ENCODE data around the gene ZNF367. TPM values are rescaled to one million over a fixed set of nuclear protein-coding genes. Genes with fewer than 3 reads are reported as not detected.
A peak's percentile ranks its signal among the peaks of the same experiment; 100 is the strongest.

Gene ZNF367
- total and polyA plus RNA-seq, 7 experiments from 2014 or later = 0.71 to 22.9 (median 4.4) TPM

- Histone ChIP-seq H3K36me3 (ENCODE audit: control insufficient read depth in 2 of 3, insufficient read depth in 3 of 3, low read length in 3 of 3) (peaks cover 0 to 4% (median 0%) of the 10 kb centered on the region in 3 experiments), H3K9me3 (ENCODE audit: control insufficient read depth in 2 of 3, low read length in 3 of 3) (no peaks in the 10 kb centered on the region), H3K27me3 (ENCODE audit: control insufficient read depth in 2 of 2, insufficient read depth in 2 of 2, low read length in 2 of 2) (no peaks in the 10 kb centered on the region), H3K4me1 (ENCODE audit: control insufficient read depth in 2 of 2, insufficient read depth in 2 of 2, low read length in 2 of 2) (peaks cover 19 to 25% of the 10 kb centered on the region in 2 donors), H3K27ac (ENCODE audit: low read depth, low read length) (no peak overlapping the region), H3K4me3 (ENCODE audit: low read length) (no peak overlapping the region)
- intact Hi-C loops (cut with micrococcal nuclease) = loop anchor here in 1 of 2 donors (10.0 kb wide), 4 partner anchors 362 to 1572 kb away; partner anchors contain the start of genes ANP32B and ZNF510
- peak overlapping the region in 4 of 9 donors; percentile 54 to 92 (median 72) for H3K27ac Mint-ChIP-seq
- H3K27me3 Mint-ChIP-seq = no peaks in the 10 kb centered on the region
- ChIA-PET CTCF (interaction anchor here (0.6 to 0.9 kb wide), 3 partner anchors 30 to 1096 kb away, joined by 3 read pairs; no protein-coding TSS in a partner anchor), POLR2A (interaction anchor here (1.1 to 2.6 kb wide), 3 partner anchors 13 to 40 kb away, joined by 3 to 12 read pairs (median 9); no protein-coding TSS in a partner anchor)
- H3K4me3 Mint-ChIP-seq = no peak overlapping the region
- peaks cover 24 to 51% (median 35%) of the 10 kb centered on the region in 7 donors for H3K4me1 Mint-ChIP-seq
- ATAC-seq (no peak), DNase-seq (no peak)
- H3K36me3 Mint-ChIP-seq = peaks cover 0 to 12% (median 0%) of the 10 kb centered on the region in 5 donors
- no peaks in the 10 kb centered on the region for H3K9me3 Mint-ChIP-seq
Observed at GRCh38 chr9:96412174-96412913, 5.8 kb downstream of the ZNF367 start.

- Histone ChIP-seq H3K27me3 (ENCODE audit: control insufficient read depth in 2 of 2, insufficient read depth in 2 of 2, low read length in 2 of 2) (no peaks in the 10 kb centered on the region), H3K27ac (ENCODE audit: low read depth, low read length) (no peak overlapping the region), H3K36me3 (ENCODE audit: control insufficient read depth in 2 of 3, insufficient read depth in 3 of 3, low read length in 3 of 3) (no peaks in the 10 kb centered on the region), H3K9me3 (ENCODE audit: control insufficient read depth in 2 of 3, low read length in 3 of 3) (no peaks in the 10 kb centered on the region), H3K4me1 (ENCODE audit: control insufficient read depth in 2 of 2, insufficient read depth in 2 of 2, low read length in 2 of 2) (peaks cover 13 to 18% of the 10 kb centered on the region in 2 donors), H3K4me3 (ENCODE audit: low read length) (no peak overlapping the region)
- POLR2A ChIA-PET = interaction anchor here (1.1 kb wide), 2 partner anchors 12 to 24 kb away, joined by 3 read pairs; no protein-coding TSS in a partner anchor
- Mint-ChIP-seq H3K27me3 (no peaks in the 10 kb centered on the region), H3K4me3 (no peak overlapping the region), H3K36me3 (peaks cover 0 to 14% (median 0%) of the 10 kb centered on the region in 5 donors), H3K9me3 (no peaks in the 10 kb centered on the region), H3K4me1 (peaks cover 16 to 49% (median 29%) of the 10 kb centered on the region in 7 donors), H3K27ac (peak overlapping the region in 2 of 9 donors; percentile 47 to 49)
- ATAC-seq = no peak
- no peak for DNase-seq
- CTCF ChIA-PET = no interaction called here
- intact Hi-C loops (cut with micrococcal nuclease) = loop anchor here in 1 of 2 donors (10.0 kb wide), 4 partner anchors 364 to 1574 kb away; partner anchors contain the start of genes ANP32B and ZNF510
Observed at GRCh38 chr9:96411129-96411838, 6.9 kb downstream of the ZNF367 start.

- Mint-ChIP-seq H3K27ac (peak overlapping the region in 4 of 9 donors; percentile 51 to 83 (median 54)), H3K4me3 (peak overlapping the region in 1 of 10 donors; percentile 1), H3K9me3 (no peaks in the 10 kb centered on the region), H3K27me3 (no peaks in the 10 kb centered on the region), H3K4me1 (peaks cover 10 to 45% (median 21%) of the 10 kb centered on the region in 7 donors), H3K36me3 (peaks cover 0 to 14% (median 0%) of the 10 kb centered on the region in 5 donors)
- no peak overlapping the region for H3K27ac ChIP-seq (ENCODE audit: low read depth, low read length)
- intact Hi-C loops (cut with micrococcal nuclease) = no loop called here
- H3K4me1 ChIP-seq (ENCODE audit: control insufficient read depth in 2 of 2, insufficient read depth in 2 of 2, low read length in 2 of 2) = peaks cover 3 to 9% of the 10 kb centered on the region in 2 donors
- no peak overlapping the region for H3K4me3 ChIP-seq (ENCODE audit: low read length)
- no peaks in the 10 kb centered on the region for H3K36me3 ChIP-seq (ENCODE audit: control insufficient read depth in 2 of 3, insufficient read depth in 3 of 3, low read length in 3 of 3)
- ATAC-seq (no peak), DNase-seq (no peak)
- no peaks in the 10 kb centered on the region for H3K27me3 ChIP-seq (ENCODE audit: control insufficient read depth in 2 of 2, insufficient read depth in 2 of 2, low read length in 2 of 2)
- ChIA-PET CTCF (no interaction called here), POLR2A (interaction anchor here (1.1 to 1.8 kb wide), 3 partner anchors 7 to 43 kb away, joined by 4 to 6 read pairs (median 6); no protein-coding TSS in a partner anchor)
- H3K9me3 ChIP-seq (ENCODE audit: control insufficient read depth in 2 of 3, low read length in 3 of 3) = no peaks in the 10 kb centered on the region
Observed at GRCh38 chr9:96408409-96409280, 9.5 kb downstream of the ZNF367 start.

GRCh38 chr9:96400132-96400910 is 17.8 kb downstream of the ZNF367 start:
- CTCF ChIA-PET = interaction anchor here (0.7 kb wide), 1 partner anchor 16 kb away, joined by 4 read pairs; no protein-coding TSS in a partner anchor

GRCh38 chr9:96399325-96399633 is 18.9 kb downstream of the ZNF367 start:
- ATAC-seq (no peak), DNase-seq (no peak)
- Mint-ChIP-seq H3K27me3 (no peaks in the 10 kb centered on the region), H3K4me3 (peak overlapping the region in 9 of 10 donors; percentile 60 to 73 (median 71)), H3K9me3 (peaks cover 3 to 12% (median 9%) of the 10 kb centered on the region in 11 donors), H3K27ac (peak overlapping the region; percentile 49 to 96 (median 91)), H3K4me1 (peaks cover 15 to 32% (median 26%) of the 10 kb centered on the region in 7 donors), H3K36me3 (peaks cover 0 to 22% (median 15%) of the 10 kb centered on the region in 5 donors)
- Histone ChIP-seq H3K27ac (ENCODE audit: low read depth, low read length) (peak overlapping the region; percentile 59), H3K4me1 (ENCODE audit: control insufficient read depth in 2 of 2, insufficient read depth in 2 of 2, low read length in 2 of 2) (peaks cover 16 to 18% of the 10 kb centered on the region in 2 donors), H3K27me3 (ENCODE audit: control insufficient read depth in 2 of 2, insufficient read depth in 2 of 2, low read length in 2 of 2) (no peaks in the 10 kb centered on the region), H3K9me3 (ENCODE audit: control insufficient read depth in 2 of 3, low read length in 3 of 3) (no peaks in the 10 kb centered on the region), H3K4me3 (ENCODE audit: low read length) (peak overlapping the region; percentile 28), H3K36me3 (ENCODE audit: control insufficient read depth in 2 of 3, insufficient read depth in 3 of 3, low read length in 3 of 3) (no peaks in the 10 kb centered on the region)
- POLR2A ChIA-PET = interaction anchor here (0.6 to 4.8 kb wide), 13 partner anchors 9 to 170 kb away, joined by 3 to 38 read pairs (median 5); partner anchors contain the start of genes HABP4 and ZNF367
- CTCF ChIA-PET = interaction anchor here (0.6 to 1.9 kb wide), 6 partner anchors 15 to 251 kb away, joined by 3 to 7 read pairs (median 4); no protein-coding TSS in a partner anchor
- intact Hi-C loops (cut with micrococcal nuclease) = loop anchor here (1.0 to 5.0 kb wide), 4 partner anchors 16 to 72 kb away; partner anchors contain the start of gene SLC35D2 (in 1 of the 2)

More at GRCh38 chr9:96400132-96400910, 17.8 kb downstream of the ZNF367 start:
- Mint-ChIP-seq H3K36me3 (peaks cover 0 to 18% (median 11%) of the 10 kb centered on the region in 5 donors), H3K27ac (peak overlapping the region; percentile 49 to 96 (median 91)), H3K4me3 (peak overlapping the region in 6 of 10 donors; percentile 27 to 73 (median 54)), H3K27me3 (no peaks in the 10 kb centered on the region), H3K9me3 (peaks cover 3 to 12% (median 9%) of the 10 kb centered on the region in 11 donors), H3K4me1 (peaks cover 15 to 30% (median 26%) of the 10 kb centered on the region in 7 donors)
- Histone ChIP-seq H3K9me3 (ENCODE audit: control insufficient read depth in 2 of 3, low read length in 3 of 3) (no peaks in the 10 kb centered on the region), H3K27ac (ENCODE audit: low read depth, low read length) (peak overlapping the region; percentile 59), H3K36me3 (ENCODE audit: control insufficient read depth in 2 of 3, insufficient read depth in 3 of 3, low read length in 3 of 3) (no peaks in the 10 kb centered on the region), H3K4me1 (ENCODE audit: control insufficient read depth in 2 of 2, insufficient read depth in 2 of 2, low read length in 2 of 2) (peaks cover 16 to 18% of the 10 kb centered on the region in 2 donors), H3K27me3 (ENCODE audit: control insufficient read depth in 2 of 2, insufficient read depth in 2 of 2, low read length in 2 of 2) (no peaks in the 10 kb centered on the region), H3K4me3 (ENCODE audit: low read length) (no peak overlapping the region)
- POLR2A ChIA-PET = interaction anchor here (0.6 to 4.8 kb wide), 11 partner anchors 9 to 73 kb away, joined by 3 to 38 read pairs (median 6); partner anchors contain the start of genes SLC35D2 and ZNF367
- no peak for DNase-seq
- no peak for ATAC-seq
- intact Hi-C loops (cut with micrococcal nuclease) = no loop called here
